GM12891 (cell line): ENCODE measurements around the gene FBXL20.

Source experiments
- POLR2A ChIP-seq: IDR thresholded peaks from 2 replicates; pipeline ENCODE4 v1.6.1; 2011; ENCODE audit warnings: low read depth, low read length, control low read depth
- POLR2AphosphoS5 ChIP-seq: IDR thresholded peaks from 2 replicates; pipeline ENCODE4 v1.6.1; 2011; ENCODE audit warnings: low read depth, low read length, control low read depth
- POU2F2 ChIP-seq: IDR thresholded peaks from 2 replicates; pipeline ENCODE4 v1.6.1; 2011; ENCODE audit warnings: low read depth, mild to moderate bottlenecking, control low read depth, low read length, moderate library complexity
- TAF1 ChIP-seq: IDR thresholded peaks from 2 replicates; pipeline ENCODE4 v1.6.1; 2011; ENCODE audit warnings: low read depth, low read length, control low read depth

DNA sequence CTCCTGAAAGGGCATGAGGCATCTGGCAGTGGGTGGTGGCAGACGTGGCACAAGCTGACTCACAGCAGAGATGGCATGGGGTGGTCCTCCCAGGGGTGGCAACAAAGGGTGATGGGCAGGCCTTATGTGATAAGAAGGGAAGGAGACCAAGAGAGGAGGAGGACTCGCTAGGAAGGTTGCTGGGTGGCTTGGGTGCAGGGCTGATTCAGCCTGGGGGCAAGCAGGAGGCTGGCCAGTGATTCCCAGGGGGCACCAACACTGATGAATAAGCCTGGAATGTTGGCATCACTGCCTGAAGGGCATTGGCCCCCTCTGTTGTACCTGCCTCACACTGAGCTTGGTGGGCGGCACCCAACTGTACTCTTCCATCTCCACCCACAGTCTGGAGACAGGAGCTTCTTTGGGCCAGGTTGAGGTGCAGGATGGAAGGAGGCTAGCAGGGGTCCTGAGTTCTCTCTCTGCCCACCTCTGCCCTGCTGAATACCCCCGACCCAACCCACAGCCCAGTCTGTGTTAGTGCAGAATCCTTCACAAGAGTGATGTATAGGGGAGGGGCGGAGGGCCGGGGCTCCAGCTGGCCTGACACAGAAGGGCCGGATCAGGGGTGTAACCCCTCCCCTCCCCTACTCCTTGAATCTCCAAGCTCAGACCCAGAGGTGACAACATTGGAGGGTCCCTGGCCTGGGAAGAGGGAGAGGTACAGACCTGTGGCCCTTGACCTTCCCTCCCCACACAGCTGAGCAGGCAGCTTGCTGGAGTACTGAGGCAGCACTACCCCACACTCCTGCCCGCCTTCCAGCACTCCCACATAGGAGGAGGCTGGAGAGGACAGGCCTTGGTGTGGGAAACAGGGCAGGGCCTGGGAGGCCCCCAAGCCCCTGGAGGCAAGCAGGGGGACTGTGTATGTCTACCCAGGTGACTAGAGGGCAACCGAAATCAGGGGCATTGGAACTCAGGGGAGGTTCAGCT lies 178.3 kb downstream of the FBXL20 start:
- TF ChIP-seq POLR2A (no peak), POLR2AphosphoS5 (no peak), POU2F2 (no peak), TAF1 (no peak)
